GM12865 (cell line): ENCODE measurements around the gene ARRDC2.

Experiments
- DNase-seq: peaks from one replicate; pipeline ENCODE4 v3.0.0; 2010; ENCODE audit warnings: low read depth
- H3K4me3 ChIP-seq: 2 replicates; pipeline ENCODE4 v1.5.1; 2011; ENCODE audit warnings: mild to moderate bottlenecking, low read depth, low read length, control low read depth
- CTCF ChIP-seq: IDR thresholded peaks from 2 replicates; pipeline ENCODE4 v1.5.1; 2011; ENCODE audit warnings: low read length, control low read depth, low read depth, inconsistent platforms; ENCODE audit not compliant: insufficient read depth; ENCODE audit errors: missing control alignments

ARRDC2 gene

GRCh38 chr19:18041054-18041453 is 33.1 kb downstream of the ARRDC2 start:
- no peak overlapping the region for H3K4me3 ChIP-seq
- DNase-seq = no peak
- TF ChIP-seq CTCF = no peak

GRCh38 chr19:18043676-18044075 is 35.7 kb downstream of the ARRDC2 start:
- no peak overlapping the region for H3K4me3 ChIP-seq
- TF ChIP-seq CTCF = no peak
- DNase-seq = no peak

DNA sequence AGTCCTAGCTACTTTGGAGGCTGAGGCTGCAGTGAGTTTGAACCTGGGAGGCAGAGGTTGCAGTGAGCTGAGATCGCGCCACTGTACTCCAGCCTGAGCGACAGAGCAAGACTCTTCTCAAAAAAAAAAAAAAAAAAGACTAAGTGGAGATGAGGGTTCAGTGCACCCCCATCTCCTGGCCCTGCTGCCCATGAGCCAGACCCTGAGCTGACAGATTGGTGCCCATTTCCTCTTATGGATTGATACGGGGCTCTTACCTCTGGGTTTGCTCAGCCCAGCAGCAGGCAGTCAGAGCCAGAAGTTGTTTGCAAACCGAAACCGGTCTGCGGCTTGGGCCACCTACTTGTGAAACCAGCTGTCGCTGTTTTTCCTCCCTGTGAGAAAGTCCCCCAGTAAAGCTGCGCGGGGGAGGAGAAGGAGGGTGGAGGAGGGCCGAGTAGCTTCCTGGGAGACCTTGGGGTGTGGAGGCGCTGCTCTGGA is 36.9 kb downstream of the ARRDC2 start:
- no peak overlapping the region for H3K4me3 ChIP-seq

DNA sequence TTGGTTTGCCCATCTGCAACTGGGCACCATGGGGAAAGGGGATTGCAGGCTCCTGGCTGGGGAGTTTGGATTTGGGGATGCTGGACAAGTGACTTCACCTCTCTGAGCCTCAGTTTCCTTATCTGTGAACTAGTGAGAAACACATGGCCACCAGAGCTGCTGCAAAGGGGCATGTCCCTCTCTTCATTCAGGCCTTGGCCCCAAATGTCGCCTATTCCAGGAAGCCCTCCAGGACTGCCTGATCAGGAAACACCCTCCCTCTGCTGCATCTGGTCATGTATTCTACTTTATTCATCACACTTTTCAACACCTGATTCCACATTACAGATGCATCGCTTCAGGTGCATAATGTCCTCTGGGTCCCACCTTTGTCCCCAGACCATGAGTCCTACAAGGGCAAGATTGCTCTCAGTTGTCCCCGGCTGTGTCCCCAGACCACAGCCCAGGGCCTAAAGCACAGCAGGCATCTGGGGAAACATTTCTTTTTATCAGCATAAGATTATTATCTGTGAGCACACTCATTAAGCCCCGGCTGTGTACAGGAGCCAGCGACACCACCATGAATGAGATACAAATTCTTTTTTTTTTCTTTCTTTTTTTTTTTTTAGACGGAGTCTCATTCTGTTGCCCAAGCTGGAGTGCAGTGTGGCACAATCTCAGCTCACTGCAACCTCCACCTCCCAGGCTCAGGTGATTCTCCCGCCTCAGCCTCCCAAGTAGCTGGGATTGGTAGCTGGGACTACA is 37.5 kb downstream of the ARRDC2 start:
- TF ChIP-seq CTCF = no peak
- no peak for DNase-seq
- H3K4me3 ChIP-seq = no peak overlapping the region

More for the DNA sequence above, 36.9 kb downstream of the ARRDC2 start:
- peak; percentile 96 for DNase-seq
- no peak for TF ChIP-seq CTCF

GRCh38 chr19:18046059-18046718 is 38.2 kb downstream of the ARRDC2 start:
- DNase-seq = no peak
- TF ChIP-seq CTCF = no peak
- no peak overlapping the region for H3K4me3 ChIP-seq

DNA sequence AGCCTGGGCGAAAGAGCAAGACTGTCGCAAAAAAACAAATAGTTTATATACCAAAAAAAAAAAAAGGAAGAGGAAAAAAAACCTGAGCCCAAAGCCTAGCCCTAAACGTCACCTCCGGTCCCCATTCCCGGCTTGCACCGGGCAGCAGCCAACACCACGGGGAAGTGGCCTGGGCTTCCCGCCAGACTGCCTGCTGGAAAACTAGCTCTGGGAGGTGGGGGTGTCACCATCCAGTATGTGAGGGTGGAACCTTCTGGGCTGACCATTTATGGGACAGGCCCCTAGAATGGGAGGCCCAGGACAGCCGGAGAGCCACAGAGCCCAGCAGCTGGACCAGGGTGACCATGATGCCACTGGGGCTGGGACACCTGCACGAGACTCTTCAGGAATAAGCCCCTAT is 41.4 kb downstream of the ARRDC2 start:
- TF ChIP-seq CTCF = no peak
- no peak for DNase-seq
- no peak overlapping the region for H3K4me3 ChIP-seq
